UCSD-AML1 (cell line): ENCODE measurements around the gene OST4.

ENCODE experiments used
- DNase-seq: peaks from one replicate; lab custom pipeline; 2025; ENCODE audit not compliant: unreplicated experiment; lab: John Stamatoyannopoulos, UW

Gene OST4

DNA sequence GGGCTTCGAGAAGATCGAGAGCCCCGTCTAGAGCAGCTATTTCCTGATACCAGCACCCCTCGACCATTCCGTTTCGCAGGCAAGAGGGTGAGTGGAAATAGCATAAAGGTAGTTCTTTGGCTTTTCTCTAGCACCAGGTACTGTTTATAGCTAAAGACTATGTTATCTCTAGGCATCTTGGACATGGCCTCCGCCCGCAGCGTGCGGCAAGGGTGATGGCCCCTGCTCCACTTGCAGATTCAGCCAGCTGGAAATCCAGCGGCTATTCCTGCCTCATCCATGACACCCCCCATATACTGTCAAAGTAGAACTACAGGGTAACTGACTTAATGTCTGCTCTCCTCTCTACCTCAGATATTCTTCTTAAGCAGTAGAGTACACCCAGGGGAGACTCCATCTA, 16.7 kb downstream of the OST4 start:
- DNase-seq = no peak

- DNase-seq = no peak
These were observed 17.7 kb downstream of the OST4 start for GRCh38 chr2:27053776-27054175.

GRCh38 chr2:27053321-27053720, 18.1 kb downstream of the OST4 start:
- DNase-seq = no peak

GRCh38 chr2:27051902-27052645, 19.4 kb downstream of the OST4 start:
- DNase-seq = no peak

DNA sequence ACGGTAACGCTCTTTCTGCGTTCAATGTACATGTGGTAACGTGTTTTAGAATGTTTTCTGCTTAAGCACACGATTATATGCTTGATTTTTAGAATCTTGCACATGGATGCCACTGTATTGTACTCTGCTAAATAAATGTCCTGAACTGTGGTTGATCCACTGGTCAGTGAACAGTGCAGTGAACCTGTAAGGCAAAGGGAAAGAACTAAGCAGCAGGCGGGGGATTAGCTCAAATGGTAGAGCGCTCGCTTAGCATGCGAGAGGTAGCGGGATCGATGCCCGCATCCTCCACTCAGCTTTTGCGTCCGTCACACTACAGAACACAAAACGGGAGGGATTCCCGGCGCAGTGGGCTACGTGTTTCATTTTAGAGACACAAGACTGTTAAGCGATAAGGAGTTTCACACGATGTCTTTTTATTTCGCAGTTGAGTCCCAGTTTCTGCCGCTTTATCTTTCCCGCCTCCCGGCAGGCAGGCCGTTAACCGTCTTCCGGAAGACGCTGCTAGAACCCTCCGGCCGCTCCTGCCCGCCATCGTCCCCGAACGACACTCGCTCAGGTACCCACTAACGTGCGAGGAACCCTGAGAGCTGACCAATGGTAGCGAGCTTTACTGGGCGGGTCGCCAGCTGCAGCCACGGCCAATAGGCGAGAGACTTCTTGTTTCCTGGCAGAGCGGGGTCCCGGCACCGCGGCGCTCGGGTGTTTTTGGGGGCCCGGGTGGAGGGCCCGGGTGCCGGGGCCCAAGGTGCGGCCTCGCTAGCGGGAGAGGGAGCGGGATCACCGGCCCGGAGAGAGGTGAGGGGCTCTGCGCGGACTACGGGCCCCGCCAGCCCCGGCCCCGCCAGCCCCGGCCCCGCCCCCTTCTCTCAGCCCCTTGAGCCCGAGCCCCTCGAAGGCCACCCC, 20.2 kb downstream of the OST4 start, which contains the start of gene AGBL5:
Gene AGBL5, plus strand, starts transcription at position 673 of the 906 bp plus-strand sequence. CDS start 1,291 bp downstream, outside the sequence.
- peak; percentile 94 for DNase-seq

DNA sequence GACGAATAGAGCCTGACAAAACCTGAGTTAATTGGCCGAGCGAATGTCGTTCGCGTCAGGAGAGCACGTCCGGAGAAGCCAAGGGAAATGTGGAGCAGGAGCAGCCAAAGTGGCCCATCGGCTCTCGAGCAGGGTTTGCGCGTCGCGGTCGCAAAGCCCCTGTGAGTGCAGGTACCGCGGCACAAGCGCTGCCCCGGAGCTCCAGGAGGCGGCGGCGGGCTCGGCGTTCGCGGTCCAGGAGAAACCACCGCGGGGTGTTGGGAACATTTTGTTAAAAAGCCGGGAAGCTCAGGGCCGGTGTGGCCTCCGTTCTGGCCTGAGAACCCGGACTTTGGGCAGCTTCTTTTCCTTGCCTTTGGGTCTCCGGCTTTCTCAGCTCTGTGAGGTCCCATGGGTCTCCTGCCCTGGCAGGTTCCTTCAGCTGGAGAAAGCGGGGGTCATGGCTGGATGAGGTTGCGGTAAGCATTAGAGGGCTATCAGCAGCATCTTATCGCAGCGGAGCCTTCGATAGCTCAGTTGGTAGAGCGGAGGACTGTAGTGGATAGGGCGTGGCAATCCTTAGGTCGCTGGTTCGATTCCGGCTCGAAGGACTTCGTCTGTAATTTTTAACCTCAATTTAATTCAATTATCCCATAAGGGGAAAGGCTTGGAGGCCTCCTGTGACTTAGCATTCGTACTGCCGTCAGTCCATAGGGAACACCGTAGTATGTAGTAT, 21.0 kb downstream of the OST4 start:
- peak; percentile 95 for DNase-seq

GRCh38 chr2:27049422-27050280, 21.8 kb downstream of the OST4 start:
- DNase-seq = peak; percentile 79

DNA sequence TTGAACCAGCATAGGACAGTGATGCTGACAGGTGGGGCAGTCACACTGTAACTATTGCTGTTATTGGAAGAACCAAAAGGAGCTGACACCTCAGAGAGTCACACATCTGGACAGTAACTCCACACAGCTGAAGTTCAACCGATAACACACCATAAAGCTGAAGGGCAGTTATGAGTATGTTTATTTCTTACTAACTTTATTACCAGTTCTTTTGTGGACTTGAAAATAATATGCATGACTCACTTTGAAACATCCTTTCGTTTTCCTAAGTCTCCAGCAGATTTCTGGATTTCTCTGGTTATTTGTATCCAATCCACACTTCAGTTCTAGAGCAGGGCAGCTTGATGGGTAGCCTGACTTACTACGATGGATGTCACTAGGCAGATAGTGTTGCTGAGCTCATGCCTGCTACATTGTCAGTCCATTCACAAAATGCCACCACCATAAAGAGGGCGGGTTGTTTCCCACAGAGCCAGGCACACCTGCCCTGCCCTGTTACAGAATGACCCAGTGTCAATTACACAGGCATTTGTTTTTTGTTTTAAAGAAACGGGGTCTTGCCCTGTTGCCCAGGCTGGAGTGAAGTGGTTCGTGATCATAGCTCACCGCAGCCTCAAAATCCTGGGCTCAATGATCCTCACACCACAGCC, 28.3 kb downstream of the OST4 start:
- no peak for DNase-seq

- DNase-seq = no peak
These were observed 29.2 kb downstream of the OST4 start for GRCh38 chr2:27042159-27042661.

DNA sequence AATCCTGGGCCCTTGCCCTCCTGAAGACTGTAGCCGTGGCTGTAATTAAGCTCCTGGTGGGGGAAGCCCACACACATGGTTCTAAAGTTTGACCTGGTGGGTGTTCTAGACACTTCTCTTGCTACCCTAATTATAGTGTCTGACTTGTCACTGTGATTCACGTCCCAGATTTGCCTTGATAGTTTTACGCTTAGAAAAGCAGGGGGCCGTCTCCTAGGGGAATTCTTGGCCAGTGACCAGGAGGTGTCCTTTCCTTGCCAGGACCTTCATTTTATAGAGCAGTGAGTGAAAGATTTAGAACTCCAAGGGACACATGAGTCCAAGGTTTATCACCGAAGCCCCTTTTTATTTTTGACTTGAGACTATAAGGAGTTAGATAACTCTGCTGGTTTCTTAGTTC, 29.7 kb downstream of the OST4 start:
- DNase-seq = no peak

DNA sequence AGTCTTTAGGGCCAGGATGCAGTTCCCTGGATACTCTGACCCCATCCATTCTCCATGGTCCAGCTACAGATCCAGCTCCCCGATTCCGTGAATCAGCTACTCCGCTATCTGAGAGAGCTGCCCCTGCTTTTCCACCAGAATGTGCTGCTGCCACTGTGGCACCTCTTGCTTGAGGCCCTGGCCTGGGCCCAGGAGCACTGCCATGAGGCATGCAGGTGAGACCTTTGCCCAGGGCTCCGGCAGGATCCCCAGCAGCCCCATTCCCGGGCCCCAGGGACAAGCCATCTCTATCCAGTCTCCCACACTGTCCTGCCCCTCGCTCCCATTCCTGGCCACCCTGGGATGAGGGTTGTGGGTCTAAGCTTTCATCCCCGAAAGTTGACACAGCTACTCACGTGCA, 31.2 kb downstream of the OST4 start:
- DNase-seq = no peak

DNA sequence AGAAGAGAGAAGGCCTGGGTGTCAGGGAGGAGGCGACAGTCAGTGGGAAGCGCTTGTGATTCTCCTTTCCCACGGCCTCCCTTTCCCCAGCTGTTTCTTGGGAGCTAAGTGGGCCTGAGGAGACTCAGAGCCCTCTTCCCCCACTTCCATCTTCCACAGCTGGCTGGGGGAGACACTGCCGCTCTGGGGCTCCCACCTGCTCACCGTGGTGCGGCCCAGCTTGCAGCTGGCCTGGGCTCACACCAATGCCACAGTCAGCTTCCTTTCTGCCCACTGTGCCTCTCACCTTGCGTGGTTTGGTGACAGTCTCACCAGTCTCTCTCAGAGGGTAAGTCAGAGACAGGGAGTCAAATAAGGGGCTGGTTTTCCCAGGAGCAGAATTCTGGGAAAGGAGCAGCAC, 31.6 kb downstream of the OST4 start:
- no peak for DNase-seq

- DNase-seq = no peak
These were observed 32.0 kb downstream of the OST4 start for GRCh38 chr2:27039426-27039825.

GRCh38 chr2:27038631-27039339, 32.7 kb downstream of the OST4 start:
- no peak for DNase-seq

DNA sequence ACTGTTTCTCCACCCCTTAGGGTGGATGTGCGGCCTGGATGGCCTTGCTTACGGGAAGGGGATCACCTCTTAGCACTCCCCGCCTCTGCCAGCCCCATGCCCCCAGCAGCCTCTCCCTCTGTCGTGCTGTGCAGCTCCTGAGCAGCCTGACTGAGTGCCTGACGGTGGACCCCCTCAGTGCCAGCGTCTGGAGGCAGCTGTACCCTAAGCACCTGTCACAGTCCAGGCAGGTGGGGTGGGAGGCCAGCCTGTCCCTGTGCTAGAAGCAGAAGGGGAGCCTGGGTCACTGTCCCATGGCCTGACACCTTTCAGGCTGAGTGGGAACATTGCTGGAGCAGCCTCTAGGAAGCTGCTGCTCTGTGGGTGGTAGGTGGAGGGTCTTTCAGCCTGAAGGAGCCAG, 33.4 kb downstream of the OST4 start:
- no peak for DNase-seq

GRCh38 chr2:27033253-27033852, 38.1 kb downstream of the OST4 start:
- DNase-seq = no peak

DNA sequence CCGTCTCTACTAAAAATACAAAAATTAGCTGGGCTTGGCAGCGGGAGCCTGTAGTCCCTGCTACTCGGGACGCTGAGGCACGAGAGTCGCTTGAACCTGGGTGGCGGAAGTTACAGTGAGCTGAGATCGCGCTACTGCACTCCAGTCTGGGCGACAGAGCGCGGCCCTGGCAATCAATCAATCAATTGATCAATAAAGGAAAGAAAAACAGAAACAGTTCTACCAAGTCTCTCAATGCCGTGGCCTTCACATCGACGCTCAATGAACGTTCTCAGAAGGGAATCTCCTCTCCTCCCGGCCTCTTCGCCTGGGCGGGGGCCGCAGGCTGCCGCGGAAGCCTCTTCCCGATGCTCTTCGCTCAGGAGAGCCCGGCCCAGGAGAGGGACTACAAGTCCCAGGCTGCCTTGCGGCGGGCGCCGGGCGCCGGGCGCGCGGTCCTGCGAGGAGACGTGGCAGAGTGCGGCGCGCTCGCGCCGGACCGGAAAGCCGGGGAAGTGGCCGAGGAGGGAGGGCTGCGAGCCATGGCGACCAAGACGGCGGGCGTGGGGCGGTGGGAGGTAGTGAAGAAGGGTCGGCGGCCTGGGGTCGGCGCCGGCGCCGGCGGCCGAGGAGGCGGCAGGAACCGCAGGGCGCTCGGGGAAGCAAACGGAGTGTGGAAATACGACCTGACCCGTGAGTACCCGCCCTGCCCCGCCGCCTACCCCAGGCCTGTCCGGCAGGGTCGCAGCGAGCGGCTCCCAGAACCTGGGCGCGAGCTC, 38.8 kb downstream of the OST4 start, which contains the start of gene TMEM214:
Gene TMEM214, plus strand, starts transcription at position 471 of the 758 bp plus-strand sequence. Its CDS starts 51 bp downstream, at position 522.
- peak; percentile 90 for DNase-seq

DNA sequence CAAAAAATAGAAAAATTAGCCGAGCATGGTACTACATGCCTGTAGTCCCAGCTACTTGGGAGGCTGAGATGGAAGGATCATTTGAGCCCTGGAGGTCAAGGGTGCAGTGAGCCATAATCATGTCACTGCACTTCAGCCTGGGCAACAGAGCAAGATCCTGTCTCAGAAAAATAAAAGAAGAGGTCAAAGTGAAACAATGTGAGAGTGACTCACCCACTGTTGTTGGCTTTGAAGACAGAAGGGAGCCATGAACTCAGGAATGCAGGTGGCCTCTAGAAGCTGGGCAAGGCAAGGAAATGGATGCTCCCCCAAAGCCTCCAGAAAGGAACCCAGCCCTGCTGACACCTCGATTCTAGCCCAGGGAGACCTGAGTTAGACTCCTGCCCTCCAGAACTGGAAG, 42.4 kb downstream of the OST4 start:
- no peak for DNase-seq
